Chondrocyte (in vitro differentiated cells): ENCODE data around the gene IL27RA. TPM values are rescaled to one million over a fixed set of nuclear protein-coding genes. Genes with fewer than 3 reads are reported as not detected.

Source experiments
- DNase-seq: peaks from one replicate; pipeline ENCODE4 v3.0.0; 2021; ENCODE audit warnings: mixed read lengths, low spot score
- H3K27ac Mint-ChIP-seq: one replicate; pipeline ENCODE4 v1.8.0; 2021; ENCODE audit warnings: mild to moderate bottlenecking, moderate library complexity, mixed read lengths; ENCODE audit not compliant: unreplicated experiment
- H3K27me3 Mint-ChIP-seq: 2 replicates; pipeline ENCODE4 v1.8.0; 2021; ENCODE audit warnings: low read depth, mixed read lengths
- H3K36me3 Mint-ChIP-seq: 2 replicates; pipeline ENCODE4 v1.8.0; 2021; ENCODE audit warnings: low read depth, mixed read lengths
- H3K4me1 Mint-ChIP-seq: 2 replicates; pipeline ENCODE4 v1.8.0; 2021; ENCODE audit warnings: low read depth, mild to moderate bottlenecking, mixed read lengths
- H3K4me3 Mint-ChIP-seq: one replicate; pipeline ENCODE4 v1.8.0; 2021; ENCODE audit warnings: mild to moderate bottlenecking, moderate library complexity, mixed read lengths; ENCODE audit not compliant: unreplicated experiment
- H3K9me3 Mint-ChIP-seq: 2 replicates; pipeline ENCODE4 v1.8.0; 2021; ENCODE audit warnings: low read depth, mixed read lengths
- CTCF ChIP-seq: fragments of 200-600 bp; sonication (generic); IDR thresholded peaks from 2 replicates; pipeline ENCODE4 v1.5.0; 2021; ENCODE audit warnings: antibody characterized with exemption, mild to moderate bottlenecking, moderate library complexity
- total RNA-seq: library from RNA; stranded (reverse); gene quantifications from 3 replicates; pipeline ENCODE4 v1.2.1, GENCODE V29; 2021

The IL27RA gene
- total RNA-seq, 1 donor from 2014 or later: 3.0 TPM

- Mint-ChIP-seq H3K4me3 (no peak overlapping the region), H3K27me3 (no peaks in the 10 kb centered on the region), H3K9me3 (no peaks in the 10 kb centered on the region), H3K4me1 (peaks cover 22% of the 10 kb centered on the region), H3K27ac (peak overlapping the region; percentile 83), H3K36me3 (peaks cover 2% of the 10 kb centered on the region)
- DNase-seq: no peak
- no peak for TF ChIP-seq CTCF
Measured at GRCh38 chr19:14002571-14003250, 28.9 kb upstream of the IL27RA start.

GRCh38 chr19:14003251-14004055 is 28.1 kb upstream of the IL27RA start:
- peak overlapping the region; percentile 83 for H3K27ac Mint-ChIP-seq
- DNase-seq: no peak
- H3K27me3 Mint-ChIP-seq: no peaks in the 10 kb centered on the region
- no peak overlapping the region for H3K4me3 Mint-ChIP-seq
- H3K4me1 Mint-ChIP-seq: peaks cover 22% of the 10 kb centered on the region
- peaks cover 2% of the 10 kb centered on the region for H3K36me3 Mint-ChIP-seq
- no peaks in the 10 kb centered on the region for H3K9me3 Mint-ChIP-seq
- TF ChIP-seq CTCF: no peak

- H3K4me1 Mint-ChIP-seq: peaks cover 22% of the 10 kb centered on the region
- H3K27ac Mint-ChIP-seq: peak overlapping the region; percentile 84
- no peaks in the 10 kb centered on the region for H3K27me3 Mint-ChIP-seq
- DNase-seq: no peak
- peaks cover 2% of the 10 kb centered on the region for H3K36me3 Mint-ChIP-seq
- no peaks in the 10 kb centered on the region for H3K9me3 Mint-ChIP-seq
- H3K4me3 Mint-ChIP-seq: peak overlapping the region; percentile 54
- TF ChIP-seq CTCF: no peak
Measured at GRCh38 chr19:14004619-14005348, 26.8 kb upstream of the IL27RA start.

GRCh38 chr19:14005349-14006084 is 26.0 kb upstream of the IL27RA start:
- H3K36me3 Mint-ChIP-seq: peaks cover 2% of the 10 kb centered on the region
- H3K9me3 Mint-ChIP-seq: no peaks in the 10 kb centered on the region
- no peak for DNase-seq

More at GRCh38 chr19:14005349-14006084, 26.0 kb upstream of the IL27RA start:
- Mint-ChIP-seq H3K27me3 (no peaks in the 10 kb centered on the region), H3K27ac (peak overlapping the region; percentile 100), H3K4me3 (peak overlapping the region; percentile 54), H3K4me1 (peaks cover 22% of the 10 kb centered on the region)
- no peak for TF ChIP-seq CTCF
